ENCODE data around the gene MAN2C1.
A peak's percentile ranks its signal among the peaks of the same experiment; 100 is the strongest.
"Not testable (repeated sequence)": the region's sequence is repeated elsewhere in the genome, so short reads cannot be mapped to it uniquely, and the experiment has no call there.

MAN2C1 gene

DNA sequence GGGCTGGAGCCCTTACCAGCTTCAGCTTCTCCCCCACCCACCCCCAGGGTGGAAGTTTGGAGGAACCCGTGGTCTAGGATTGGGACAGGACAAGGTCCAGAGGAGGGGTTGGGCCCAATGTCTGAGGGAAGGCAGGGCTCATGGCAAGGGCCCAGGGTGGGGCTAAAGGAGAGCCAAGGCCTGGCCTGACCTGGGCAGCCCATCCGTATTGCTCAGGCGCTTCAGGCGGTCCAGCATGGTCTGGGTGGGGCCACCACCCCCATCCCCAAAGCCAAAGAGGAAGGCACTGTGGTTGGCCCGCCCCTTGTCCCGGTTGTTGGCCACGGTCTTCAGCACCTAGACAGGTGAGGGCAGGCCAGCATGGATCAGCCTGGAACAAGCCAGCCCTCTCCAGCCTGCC lies 7.6 kb downstream of the MAN2C1 start:
- DNase-seq: no peak

GRCh38 chr15:75360391-75360790 lies 8.0 kb downstream of the MAN2C1 start:
- DNase-seq: no peak

GRCh38 chr15:75359537-75360250 lies 8.7 kb downstream of the MAN2C1 start:
- no peak for DNase-seq

- no peak for DNase-seq
Observed at GRCh38 chr15:75358771-75359536, 9.5 kb downstream of the MAN2C1 start.

GRCh38 chr15:75357976-75358673 lies 10.3 kb downstream of the MAN2C1 start:
- no peak for DNase-seq

- DNase-seq: no peak
Observed at GRCh38 chr15:75356517-75356916, 11.9 kb downstream of the MAN2C1 start.

DNA sequence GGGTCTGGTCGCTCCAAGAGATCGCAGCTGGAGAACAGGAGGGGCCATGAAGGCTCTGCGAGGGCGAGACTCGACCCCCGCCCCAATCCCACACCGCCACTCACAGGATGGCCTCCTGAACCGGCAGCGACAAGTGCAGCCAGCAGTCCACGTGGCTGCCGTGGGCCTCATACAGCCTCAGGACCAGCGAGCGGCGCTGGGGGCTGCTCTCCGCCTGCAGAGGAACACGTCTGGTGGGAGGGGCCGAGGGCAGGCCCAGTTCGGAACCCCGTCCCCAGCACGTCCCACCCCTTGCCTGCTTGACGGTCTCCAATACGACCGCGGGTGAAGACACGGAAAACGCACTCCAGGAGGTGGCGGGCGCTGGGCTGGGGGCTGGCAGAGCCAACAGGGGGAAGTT lies 12.4 kb downstream of the MAN2C1 start:
- no peak for DNase-seq

GRCh38 chr15:75355369-75355768 lies 13.0 kb downstream of the MAN2C1 start:
- DNase-seq: no peak

DNA sequence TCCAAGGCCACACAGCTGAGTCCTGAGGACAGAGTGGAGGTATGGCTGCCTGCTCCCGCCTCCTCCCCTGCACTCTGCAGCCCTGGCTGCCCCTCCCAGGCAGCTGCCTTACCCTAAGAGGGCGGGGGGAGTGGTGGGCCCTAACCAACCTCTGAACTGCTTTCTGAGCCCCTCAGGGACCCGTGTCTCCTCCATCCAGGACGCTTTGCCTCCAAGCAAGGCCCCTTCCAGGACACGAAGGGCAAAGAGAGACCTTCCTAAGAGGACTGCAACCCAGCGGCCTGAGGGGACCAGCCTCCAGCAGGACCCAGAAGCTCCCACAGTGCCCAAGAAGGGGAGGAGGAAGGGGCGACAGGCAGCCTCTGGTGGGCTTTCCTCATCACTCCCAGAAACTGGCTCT lies 14.0 kb downstream of the MAN2C1 start:
- DNase-seq: no peak

GRCh38 chr15:75353604-75354003 lies 14.8 kb downstream of the MAN2C1 start:
- no peak for DNase-seq

DNA sequence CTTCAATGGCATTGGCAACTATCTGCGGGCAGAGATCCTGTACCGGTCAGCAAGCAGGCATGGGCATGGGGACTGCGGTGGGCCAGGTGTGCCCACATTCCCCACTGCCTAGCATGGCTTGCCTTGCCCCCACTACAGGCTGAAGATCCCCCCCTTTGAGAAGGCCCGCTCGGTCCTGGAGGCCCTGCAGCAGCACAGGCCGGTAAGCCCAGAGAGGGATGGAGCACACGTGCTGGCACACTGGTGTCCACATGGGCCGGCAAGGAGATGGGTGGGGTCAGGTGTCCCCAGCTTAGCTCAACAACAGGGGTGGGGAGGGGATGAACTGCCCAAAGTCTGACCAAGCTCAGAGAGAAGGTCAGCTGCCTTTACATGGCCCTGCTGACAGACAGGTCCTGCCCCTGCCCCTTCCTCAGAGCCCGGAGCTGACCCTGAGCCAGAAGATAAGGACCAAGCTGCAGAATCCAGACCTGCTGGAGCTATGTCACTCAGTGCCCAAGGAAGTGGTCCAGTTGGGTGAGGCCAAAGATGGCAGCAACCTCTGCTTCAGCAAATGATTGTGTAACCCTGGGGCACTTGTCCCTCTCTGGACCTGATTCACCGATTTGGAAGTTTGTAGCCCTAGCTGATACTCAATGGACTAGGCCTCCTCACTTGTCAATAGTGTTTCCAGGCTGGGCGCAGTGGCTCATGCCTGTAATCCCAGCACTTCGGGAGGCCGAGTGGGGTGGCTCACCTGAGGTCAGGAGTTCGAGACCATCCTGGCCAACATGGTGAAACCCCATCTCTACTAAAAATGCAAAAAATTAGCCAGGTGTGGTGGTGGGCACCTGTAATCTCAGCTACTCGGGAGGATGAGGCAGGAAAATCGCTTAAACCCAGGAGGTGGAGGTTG lies 16.0 kb downstream of the MAN2C1 start:
- no peak for DNase-seq

- DNase-seq: no peak
Observed at GRCh38 chr15:75350601-75351361, 17.6 kb downstream of the MAN2C1 start.

GRCh38 chr15:75349851-75350588 lies 18.4 kb downstream of the MAN2C1 start:
- no peak for DNase-seq

- DNase-seq: not testable (repeated sequence)
Observed at GRCh38 chr15:75349351-75349669, 19.1 kb downstream of the MAN2C1 start.

GRCh38 chr15:75348562-75349350 lies 19.7 kb downstream of the MAN2C1 start:
- no peak for DNase-seq

DNA sequence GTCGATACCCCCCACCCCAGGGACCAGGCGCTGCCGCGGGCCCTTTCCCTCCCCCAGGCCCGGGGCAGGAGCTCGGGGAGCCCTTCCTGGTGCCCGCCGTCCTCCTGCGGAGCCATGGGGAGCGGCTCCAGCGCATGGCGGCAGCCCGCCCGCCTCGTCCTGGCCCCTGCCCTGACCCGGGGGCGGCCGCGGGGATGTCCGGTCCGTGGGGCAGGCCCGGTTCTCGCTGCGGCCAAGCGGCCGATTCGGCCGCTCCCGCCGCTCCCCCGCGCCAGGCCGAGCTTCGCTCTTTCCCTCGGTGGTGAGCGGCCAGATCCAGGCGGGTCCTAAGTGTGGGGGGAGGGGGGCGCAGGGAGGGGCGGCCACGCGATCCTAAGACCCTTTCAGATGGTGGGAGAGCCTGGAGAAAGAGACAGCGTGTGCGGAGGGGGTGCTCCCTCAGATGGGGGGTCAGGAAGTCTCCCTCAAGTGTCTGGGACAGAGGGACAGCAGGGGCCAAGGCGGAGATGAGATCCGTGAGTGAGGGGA lies 20.3 kb downstream of the MAN2C1 start:
- DNase-seq: no peak

DNA sequence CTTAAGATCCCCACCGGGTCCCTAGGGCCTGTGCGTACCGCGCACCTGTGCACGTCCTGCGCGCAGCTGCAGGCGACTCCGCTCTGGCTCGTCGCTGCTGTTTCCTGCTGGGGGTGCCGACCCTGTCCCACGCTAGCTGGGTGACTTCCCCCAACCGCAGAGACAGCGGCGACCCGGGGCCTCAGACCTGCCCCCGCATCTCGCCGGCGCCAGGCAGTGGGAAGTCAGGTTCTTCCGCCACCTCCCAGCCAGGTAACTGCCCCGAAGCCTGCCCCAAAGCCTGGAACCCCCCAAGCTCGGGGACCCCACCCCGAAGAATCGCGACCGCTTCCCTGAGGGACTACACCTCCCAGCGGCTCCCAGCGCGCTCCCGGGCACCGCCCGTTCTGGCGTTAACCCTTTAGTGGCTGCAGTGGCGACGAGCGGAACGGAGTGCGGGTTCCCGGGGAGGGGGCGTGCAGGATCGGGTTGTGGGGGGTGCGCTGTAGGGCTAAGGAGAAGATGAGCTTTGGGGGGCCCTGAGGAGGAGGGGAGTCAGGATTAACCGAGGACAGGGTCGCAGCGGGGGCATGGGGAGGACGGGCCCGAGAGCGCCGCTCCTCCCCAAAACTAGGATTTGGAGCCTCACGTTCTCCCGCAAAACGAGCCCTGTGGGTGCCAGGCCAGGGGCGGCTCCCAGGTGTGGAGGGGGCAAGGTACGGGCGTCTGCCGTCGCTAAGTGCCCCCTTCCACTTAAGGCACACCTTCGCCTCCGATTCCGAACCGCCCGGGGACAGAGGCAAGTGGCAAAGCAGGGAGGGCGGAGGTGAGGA lies 21.0 kb downstream of the MAN2C1 start:
- DNase-seq: peak; percentile 6 to 15

DNA sequence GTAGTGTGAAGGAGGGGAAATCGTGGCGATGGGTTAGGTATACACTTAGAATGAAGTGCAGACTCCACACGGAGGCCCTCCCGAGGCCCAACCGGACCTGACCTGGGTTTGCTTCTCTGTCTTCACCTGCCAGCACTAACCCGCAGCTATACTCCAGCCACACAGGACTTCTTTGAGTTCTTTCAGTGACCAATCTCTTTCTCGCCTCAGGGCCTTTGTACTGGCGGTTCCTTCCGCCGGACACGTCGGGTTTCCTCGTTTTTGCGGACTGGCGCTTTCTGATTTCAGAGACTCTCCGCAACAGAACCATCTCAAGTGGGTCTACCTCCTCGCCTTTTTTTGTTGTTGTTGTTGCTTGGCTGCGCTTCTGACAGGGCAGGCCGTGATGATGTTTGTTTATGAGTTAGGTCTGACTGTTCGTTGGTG lies 21.6 kb downstream of the MAN2C1 start, which contains the start of gene NEIL1:
Gene NEIL1 (plus strand): TSS at position 244 of the 426 bp plus-strand sequence. CDS start 1,867 bp downstream, outside the sequence.
- no peak for DNase-seq

DNA sequence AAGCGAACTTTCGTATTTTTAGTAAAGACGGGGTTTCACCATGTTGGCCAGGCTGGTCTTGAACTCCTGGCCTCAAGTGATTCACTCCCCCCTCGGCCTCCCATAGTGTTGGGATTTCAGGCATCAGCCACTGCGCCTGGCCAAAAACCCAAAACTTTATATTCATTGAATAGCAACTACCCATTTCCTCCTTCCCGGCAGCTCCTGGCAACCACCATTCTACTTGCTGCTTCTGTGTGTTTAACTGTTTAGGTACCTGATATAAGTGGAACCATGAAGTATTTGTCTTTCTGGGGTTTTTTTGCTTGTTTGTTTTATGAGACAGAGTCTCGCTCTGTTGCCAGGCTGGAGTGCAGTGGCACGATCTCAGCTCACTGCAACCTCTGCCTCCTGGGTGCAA lies 24.5 kb downstream of the MAN2C1 start:
- DNase-seq: not testable (repeated sequence)
